Fibroblast of pulmonary artery (primary cell): Measurements from ENCODE around the gene GRK2.

Experiments
- DNase-seq: peaks from one replicate; pipeline ENCODE4 v3.0.0-alpha.2; 2010; ENCODE audit warnings: low read depth
- H3K4me3 ChIP-seq: replicated peaks from 2 replicates; pipeline ENCODE4 v1.5.1; 2011; ENCODE audit warnings: low read depth, mild to moderate bottlenecking, control low read depth, low read length, moderate library complexity
- CTCF ChIP-seq: IDR thresholded peaks from 2 replicates; pipeline ENCODE4 v1.5.1; 2011; ENCODE audit warnings: mild to moderate bottlenecking, control low read depth, low read length, inconsistent platforms; ENCODE audit errors: missing control alignments

The GRK2 gene

GRCh38 chr11:67308031-67308866, 42.0 kb downstream of the GRK2 start:
- no peak overlapping the region for H3K4me3 ChIP-seq
- no peak for TF ChIP-seq CTCF
- DNase-seq, result no peak

GRCh38 chr11:67309166-67309565, 42.9 kb downstream of the GRK2 start:
- no peak for TF ChIP-seq CTCF
- H3K4me3 ChIP-seq, result no peak overlapping the region
- DNase-seq, result no peak

GRCh38 chr11:67309661-67310061, 43.4 kb downstream of the GRK2 start:
- no peak for DNase-seq
- no peak for TF ChIP-seq CTCF
- H3K4me3 ChIP-seq, result no peak overlapping the region

- no peak overlapping the region for H3K4me3 ChIP-seq
- no peak for TF ChIP-seq CTCF
- DNase-seq, result no peak
Observed at GRCh38 chr11:67310246-67311050, 44.2 kb downstream of the GRK2 start.

GRCh38 chr11:67311051-67311555, 44.8 kb downstream of the GRK2 start:
- no peak for TF ChIP-seq CTCF
- H3K4me3 ChIP-seq, result no peak overlapping the region
- DNase-seq, result no peak

GRCh38 chr11:67311556-67312082, 45.3 kb downstream of the GRK2 start:
- DNase-seq, result no peak
- no peak overlapping the region for H3K4me3 ChIP-seq
- no peak for TF ChIP-seq CTCF
